Natural killer cell treated with Interleukin-12 subunit alpha and Interleukin-12 subunit beta and Interleukin-15 and Interleukin-18, amount 100 ng/mL, for 72 hours (primary cell): ENCODE results near the gene CFHR2. TPM values are rescaled to one million over a fixed set of nuclear protein-coding genes. Genes with fewer than 3 reads are reported as not detected.
"Not testable (repeated sequence)": the region's sequence is repeated elsewhere in the genome, so short reads cannot be mapped to it uniquely, and the experiment has no call there.

Source experiments
- ATAC-seq, 2 donors: fragments of 150-1000 bp; cut with Tn5 transposase in 1 of 2; sonication (Bioruptor Pico), chemical (Tn5 transposase) in 1 of 2; 2 replicates each; pipeline ENCODE4 v1.10.0; 2021
- DNase-seq: peaks from one replicate; pipeline ENCODE4 v3.0.0; 2022; ENCODE audit warnings: low spot score
- H3K27ac Mint-ChIP-seq, 2 donors: 1 replicate in 1 of 2; 2 replicates in 1 of 2; pipeline ENCODE4 v1.8.0; 2022; ENCODE audit warnings: mixed read lengths in 2 of 2, mild to moderate bottlenecking in 1 of 2, moderate library complexity in 1 of 2
- H3K27me3 Mint-ChIP-seq, 2 donors: 1 replicate in 1 of 2; 2 replicates in 1 of 2; pipeline ENCODE4 v1.8.0; 2022; ENCODE audit warnings: mixed read lengths in 2 of 2
- H3K36me3 Mint-ChIP-seq: one replicate; pipeline ENCODE4 v1.8.0; 2022; ENCODE audit warnings: mixed read lengths
- H3K4me1 Mint-ChIP-seq, 2 donors: 1 replicate in 1 of 2; 2 replicates in 1 of 2; pipeline ENCODE4 v1.8.0; 2022; ENCODE audit warnings: low read depth in 2 of 2, mixed read lengths in 2 of 2, mild to moderate bottlenecking in 1 of 2
- H3K4me3 Mint-ChIP-seq: one replicate; pipeline ENCODE4 v1.8.0; 2022; ENCODE audit warnings: mixed read lengths
- H3K9me3 Mint-ChIP-seq: 2 replicates; pipeline ENCODE4 v1.8.0; 2022; ENCODE audit warnings: mixed read lengths
- total RNA-seq, 2 donors: library from RNA; stranded (reverse); gene quantifications; one replicate each; pipeline ENCODE4 v1.2.3, GENCODE V29; 2022

Gene CFHR2
- not detected for total RNA-seq

GRCh38 chr1:196943568-196943967 lies at the start of gene CFHR2:
Gene CFHR2, plus strand, starts transcription at chr1:196943738. Its CDS starts 143 bp downstream, at chr1:196943881.
- not testable (repeated sequence) for ATAC-seq, H3K4me3 Mint-ChIP-seq, H3K27me3 Mint-ChIP-seq, H3K27ac Mint-ChIP-seq, H3K4me1 Mint-ChIP-seq, H3K36me3 Mint-ChIP-seq, DNase-seq
- H3K9me3 Mint-ChIP-seq: peaks cover 12% of the 10 kb centered on the region

- no peaks in the 10 kb centered on the region for H3K9me3 Mint-ChIP-seq
- H3K27ac Mint-ChIP-seq: no peak overlapping the region
- no peak overlapping the region for H3K4me3 Mint-ChIP-seq
- DNase-seq (no peak), ATAC-seq (no peak)
- H3K36me3 Mint-ChIP-seq: no peaks in the 10 kb centered on the region
- H3K4me1 Mint-ChIP-seq: no peaks in the 10 kb centered on the region
- H3K27me3 Mint-ChIP-seq: peaks cover 0 to 5% of the 10 kb centered on the region in 2 donors
Measured at GRCh38 chr1:196896355-196896754, 47.2 kb upstream of the CFHR2 start.

GRCh38 chr1:196897158-196897828 lies 46.2 kb upstream of the CFHR2 start:
- H3K9me3 Mint-ChIP-seq: no peaks in the 10 kb centered on the region

GRCh38 chr1:196902344-196902743 lies 41.2 kb upstream of the CFHR2 start:
- ATAC-seq: no peak
- no peak overlapping the region for H3K27ac Mint-ChIP-seq
- H3K4me3 Mint-ChIP-seq: no peak overlapping the region
- peaks cover 0 to 3% of the 10 kb centered on the region in 2 donors for H3K27me3 Mint-ChIP-seq
- H3K36me3 Mint-ChIP-seq: no peaks in the 10 kb centered on the region
- DNase-seq: no peak
- no peaks in the 10 kb centered on the region for H3K9me3 Mint-ChIP-seq
- H3K4me1 Mint-ChIP-seq: no peaks in the 10 kb centered on the region

More at GRCh38 chr1:196897158-196897828, 46.2 kb upstream of the CFHR2 start:
- ATAC-seq (no peak), DNase-seq (no peak)
- H3K27me3 Mint-ChIP-seq: peaks cover 0 to 5% of the 10 kb centered on the region in 2 donors
- H3K27ac Mint-ChIP-seq: no peak overlapping the region
- no peak overlapping the region for H3K4me3 Mint-ChIP-seq
- H3K4me1 Mint-ChIP-seq: no peaks in the 10 kb centered on the region
- H3K36me3 Mint-ChIP-seq: no peaks in the 10 kb centered on the region

- Mint-ChIP-seq H3K27ac (no peak overlapping the region), H3K4me3 (no peak overlapping the region)
- no peak for ATAC-seq
Measured at GRCh38 chr1:196910215-196910614, 33.3 kb upstream of the CFHR2 start.

GRCh38 chr1:196912283-196912682 lies 31.3 kb upstream of the CFHR2 start:
- not testable (repeated sequence) for H3K4me1 Mint-ChIP-seq, H3K36me3 Mint-ChIP-seq, H3K9me3 Mint-ChIP-seq, H3K27ac Mint-ChIP-seq, DNase-seq, H3K27me3 Mint-ChIP-seq, H3K4me3 Mint-ChIP-seq, ATAC-seq

More at GRCh38 chr1:196910215-196910614, 33.3 kb upstream of the CFHR2 start:
- peaks cover 2% of the 10 kb centered on the region for H3K9me3 Mint-ChIP-seq
- no peak for DNase-seq
- H3K36me3 Mint-ChIP-seq: no peaks in the 10 kb centered on the region
- no peaks in the 10 kb centered on the region for H3K4me1 Mint-ChIP-seq
- no peaks in the 10 kb centered on the region for H3K27me3 Mint-ChIP-seq

GRCh38 chr1:196926839-196927238 lies 16.7 kb upstream of the CFHR2 start:
- peaks cover 19% of the 10 kb centered on the region for H3K9me3 Mint-ChIP-seq
- not testable (repeated sequence) for H3K27ac Mint-ChIP-seq, ATAC-seq, H3K27me3 Mint-ChIP-seq, H3K36me3 Mint-ChIP-seq, H3K4me3 Mint-ChIP-seq, DNase-seq, H3K4me1 Mint-ChIP-seq

- H3K36me3 Mint-ChIP-seq, H3K4me1 Mint-ChIP-seq, H3K9me3 Mint-ChIP-seq, ATAC-seq, DNase-seq, H3K4me3 Mint-ChIP-seq, H3K27ac Mint-ChIP-seq, H3K27me3 Mint-ChIP-seq: not testable (repeated sequence)
Measured at GRCh38 chr1:196932853-196933252, 10.7 kb upstream of the CFHR2 start.

GRCh38 chr1:196933531-196934189 lies 9.9 kb upstream of the CFHR2 start:
- H3K27ac Mint-ChIP-seq: no peak overlapping the region
- H3K36me3 Mint-ChIP-seq: no peaks in the 10 kb centered on the region
- no peaks in the 10 kb centered on the region for H3K4me1 Mint-ChIP-seq
- peaks cover 11% of the 10 kb centered on the region for H3K9me3 Mint-ChIP-seq
- no peaks in the 10 kb centered on the region for H3K27me3 Mint-ChIP-seq
- no peak overlapping the region for H3K4me3 Mint-ChIP-seq
- ATAC-seq (peak; percentile 32 to 33), DNase-seq (no peak)

- not testable (repeated sequence) for H3K36me3 Mint-ChIP-seq, H3K4me3 Mint-ChIP-seq, H3K27ac Mint-ChIP-seq, H3K4me1 Mint-ChIP-seq, H3K27me3 Mint-ChIP-seq, ATAC-seq, DNase-seq
- H3K9me3 Mint-ChIP-seq: peaks cover 18% of the 10 kb centered on the region
Measured at GRCh38 chr1:196941474-196941873, 2.1 kb upstream of the CFHR2 start.

GRCh38 chr1:196951711-196952394 lies 8.3 kb downstream of the CFHR2 start:
- Mint-ChIP-seq H3K4me1 (no peaks in the 10 kb centered on the region), H3K9me3 (peaks cover 8% of the 10 kb centered on the region), H3K4me3 (no peak overlapping the region), H3K27ac (no peak overlapping the region), H3K27me3 (no peaks in the 10 kb centered on the region), H3K36me3 (no peaks in the 10 kb centered on the region)
- DNase-seq (no peak), ATAC-seq (no peak)

GRCh38 chr1:196954778-196955177 lies 11.2 kb downstream of the CFHR2 start:
- H3K9me3 Mint-ChIP-seq: peaks cover 8% of the 10 kb centered on the region
- ATAC-seq (peak in 1 of 2 donors; percentile 6), DNase-seq (no peak)
- H3K4me1 Mint-ChIP-seq: no peaks in the 10 kb centered on the region
- no peak overlapping the region for H3K27ac Mint-ChIP-seq
- no peak overlapping the region for H3K4me3 Mint-ChIP-seq
- H3K36me3 Mint-ChIP-seq: no peaks in the 10 kb centered on the region
- H3K27me3 Mint-ChIP-seq: no peaks in the 10 kb centered on the region

GRCh38 chr1:196955926-196956325 lies 12.4 kb downstream of the CFHR2 start:
- Mint-ChIP-seq H3K4me3 (no peak overlapping the region), H3K9me3 (peaks cover 8% of the 10 kb centered on the region), H3K36me3 (no peaks in the 10 kb centered on the region), H3K27ac (no peak overlapping the region), H3K4me1 (no peaks in the 10 kb centered on the region), H3K27me3 (no peaks in the 10 kb centered on the region)
- DNase-seq (no peak), ATAC-seq (no peak)

GRCh38 chr1:196960854-196961253 lies 17.3 kb downstream of the CFHR2 start:
- Mint-ChIP-seq H3K27me3 (no peaks in the 10 kb centered on the region), H3K9me3 (peaks cover 5% of the 10 kb centered on the region), H3K4me1 (no peaks in the 10 kb centered on the region), H3K27ac (no peak overlapping the region), H3K4me3 (no peak overlapping the region), H3K36me3 (no peaks in the 10 kb centered on the region)
- DNase-seq (no peak), ATAC-seq (no peak)
